BLaER1 treated with 17β-estradiol and CSF1 and Interleukin-3, amounts not matched to agents 10 nM and 100 nM (cell line): Measurements from ENCODE around the gene MGA.

ENCODE experiments used
- H3K27ac ChIP-seq, 11 experiments: shearing (Covaris generic); formaldehyde crosslinking; 2 replicates each; pipeline ENCODE4 v1.8.1; 2022
- H3K27me3 ChIP-seq, 11 experiments: shearing (Covaris generic); formaldehyde crosslinking; 2 replicates each; pipeline ENCODE4 v1.8.1; 2022
- H3K36me3 ChIP-seq, 11 experiments: shearing (Covaris generic); formaldehyde crosslinking; 2 replicates each; pipeline ENCODE4 v1.8.1; 2022
- H3K4me1 ChIP-seq, 10 experiments: shearing (Covaris generic); formaldehyde crosslinking; 2 replicates each; pipeline ENCODE4 v1.8.1; 2022
- H3K4me2 ChIP-seq, 11 experiments: shearing (Covaris generic); formaldehyde crosslinking; 2 replicates each; pipeline ENCODE4 v1.8.1; 2022
- H3K4me3 ChIP-seq, 10 experiments: shearing (Covaris generic); formaldehyde crosslinking; 2 replicates each; pipeline ENCODE4 v1.8.1; 2022
- H3K9ac ChIP-seq, 11 experiments: shearing (Covaris generic); formaldehyde crosslinking; 2 replicates each; pipeline ENCODE4 v1.8.1; 2022
- H3K9me3 ChIP-seq, 11 experiments: shearing (Covaris generic); formaldehyde crosslinking; replicated peaks in 1 of 11; 2 replicates each; pipeline ENCODE4 v1.8.1; 2022
- H4K20me1 ChIP-seq, 11 experiments: shearing (Covaris generic); formaldehyde crosslinking; 2 replicates each; pipeline ENCODE4 v1.8.1; 2022
- Cebpa-rat ChIP-seq, 11 experiments: shearing (Covaris generic); IDR thresholded peaks; 2 replicates each; pipeline ENCODE4 v1.8.1; 2022

The MGA gene

DNA sequence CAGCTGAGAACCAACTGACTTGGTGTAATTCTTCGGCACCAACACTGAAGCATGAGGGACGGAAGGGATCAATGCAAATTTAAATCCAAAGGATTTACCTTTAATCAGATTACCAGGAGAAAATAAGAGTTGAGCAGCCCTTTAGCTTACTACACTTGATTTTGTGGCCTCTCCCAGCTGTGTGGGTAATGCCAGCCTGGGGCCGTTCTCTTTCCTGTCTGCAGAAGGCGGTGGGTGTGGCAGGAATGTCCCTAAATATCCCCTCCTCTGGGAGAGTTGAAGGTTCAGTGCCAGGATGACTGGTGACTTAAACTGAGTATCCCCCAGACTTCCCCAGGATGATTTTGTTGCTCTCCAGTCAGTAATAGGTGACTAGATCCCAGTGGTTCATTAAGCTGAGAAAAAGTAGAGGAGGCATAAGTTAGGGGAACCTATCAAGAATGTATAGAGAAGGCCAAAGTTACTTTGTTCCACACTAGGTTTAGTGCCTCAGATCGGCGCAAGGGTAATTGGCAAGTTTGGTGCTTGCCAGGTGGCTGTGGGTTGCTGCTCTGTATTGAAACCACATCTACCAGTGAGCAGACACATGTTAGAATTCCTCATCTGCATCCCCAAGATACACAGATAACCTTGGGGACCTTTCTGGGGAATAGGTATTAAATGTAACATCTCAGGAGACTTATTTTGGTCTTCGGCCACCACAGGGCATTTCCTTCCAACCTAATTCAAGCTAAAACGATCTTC is 137.2 kb downstream of the MGA start:
- no peaks in the 10 kb centered on the region for H3K27me3 ChIP-seq
- H3K4me2 ChIP-seq: peak overlapping the region; percentile 61 to 88 (median 79)
- H3K9me3 ChIP-seq: peaks cover 0 to 20% (median 18%) of the 10 kb centered on the region in 11 experiments; a peak in 17 of 22 replicates
- H3K27ac ChIP-seq: no peak overlapping the region
- H4K20me1 ChIP-seq: peaks cover 0 to 10% (median 0%) of the 10 kb centered on the region in 11 experiments; a peak in 4 of 22 replicates
- H3K9ac ChIP-seq: peak overlapping the region in 4 of 11 experiments; percentile 2 to 16 (median 6); a peak in 2 of 22 replicates
- no peak for TF ChIP-seq Cebpa-rat (IDR thresholded peaks at IDR 0.05)
- H3K4me3 ChIP-seq: no peak overlapping the region
- H3K4me1 ChIP-seq: peaks cover 31 to 73% (median 64%) of the 10 kb centered on the region in 10 experiments
- H3K36me3 ChIP-seq: peaks cover 21 to 31% (median 27%) of the 10 kb centered on the region in 11 experiments

DNA sequence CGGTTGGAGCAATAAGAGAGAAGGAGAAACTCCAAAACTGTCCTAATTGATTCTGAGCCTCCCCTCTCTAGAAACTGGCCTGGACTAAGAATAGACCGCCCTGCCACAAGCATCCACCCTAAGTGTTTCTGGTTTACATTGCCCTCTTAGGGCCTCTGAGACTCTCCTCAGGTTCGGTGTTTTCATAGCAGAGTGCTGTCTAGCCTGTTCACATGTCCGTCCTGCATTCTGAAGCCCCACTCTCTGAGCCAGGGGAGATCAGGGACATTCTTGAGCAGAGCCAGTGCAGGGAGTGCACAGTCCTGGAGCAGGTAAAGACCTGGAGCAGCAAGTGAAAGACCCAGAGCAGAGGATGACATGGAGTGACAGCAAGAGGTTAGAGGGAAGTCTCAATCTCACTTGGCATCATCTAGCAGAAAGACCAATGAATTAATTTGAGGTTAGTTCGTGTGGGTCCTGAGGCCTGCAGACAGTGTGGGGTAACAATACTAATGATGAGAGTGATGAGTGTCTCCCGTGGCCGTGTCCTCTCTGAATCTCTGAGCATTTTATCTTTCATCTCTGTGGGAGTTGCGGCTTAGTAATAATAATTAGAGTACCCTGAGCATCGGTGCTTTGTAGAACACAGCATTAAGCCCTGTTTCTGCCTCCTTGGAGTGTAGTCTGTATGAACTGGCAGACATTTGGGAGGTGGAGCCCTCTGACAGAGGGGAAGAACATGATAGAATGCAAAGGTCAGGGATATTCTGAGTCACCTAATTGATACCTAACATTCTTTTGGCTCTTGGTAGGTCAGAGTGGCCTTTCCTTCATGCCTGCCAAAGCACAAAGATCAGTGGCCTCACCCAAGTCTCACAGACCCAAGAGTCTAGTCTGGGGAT is 138.6 kb downstream of the MGA start:
- H3K4me1 ChIP-seq: peaks cover 31 to 58% (median 55%) of the 10 kb centered on the region in 10 experiments
- H4K20me1 ChIP-seq: peaks cover 0 to 10% (median 0%) of the 10 kb centered on the region in 11 experiments; a peak in 4 of 22 replicates

GRCh38 chr15:41799488-41799805 is 139.2 kb downstream of the MGA start:
- Histone ChIP-seq H3K4me1 (peaks cover 32 to 57% (median 53%) of the 10 kb centered on the region in 10 experiments), H3K27me3 (no peaks in the 10 kb centered on the region), H3K27ac (no peak overlapping the region), H3K36me3 (peaks cover 21 to 38% (median 28%) of the 10 kb centered on the region in 11 experiments), H3K9me3 (peaks cover 0 to 20% (median 18%) of the 10 kb centered on the region in 11 experiments; a peak in 17 of 22 replicates), H3K4me2 (peak overlapping the region in 6 of 11 experiments; percentile 0 to 61 (median 34); a peak in 7 of 22 replicates), H3K4me3 (no peak overlapping the region), H4K20me1 (peaks cover 0 to 10% (median 0%) of the 10 kb centered on the region in 11 experiments; a peak in 4 of 22 replicates), H3K9ac (no peak overlapping the region)
- no peak for TF ChIP-seq Cebpa-rat (IDR thresholded peaks at IDR 0.05)

More for the DNA sequence above, 138.6 kb downstream of the MGA start:
- Histone ChIP-seq H3K9ac (0 out of 22 replicates have a peak overlapping the region, but pooled peaks of 1 of the 11 experiments have one; percentile 32), H3K4me3 (no peak overlapping the region), H3K9me3 (peaks cover 0 to 20% (median 18%) of the 10 kb centered on the region in 11 experiments; a peak in 17 of 22 replicates), H3K27me3 (no peaks in the 10 kb centered on the region), H3K36me3 (peaks cover 21 to 38% (median 28%) of the 10 kb centered on the region in 11 experiments), H3K4me2 (peak overlapping the region in 8 of 11 experiments; percentile 3 to 61 (median 32); a peak in 11 of 22 replicates), H3K27ac (no peak overlapping the region; a peak in 1 of 22 replicates)
- no peak for TF ChIP-seq Cebpa-rat (IDR thresholded peaks at IDR 0.05)

DNA sequence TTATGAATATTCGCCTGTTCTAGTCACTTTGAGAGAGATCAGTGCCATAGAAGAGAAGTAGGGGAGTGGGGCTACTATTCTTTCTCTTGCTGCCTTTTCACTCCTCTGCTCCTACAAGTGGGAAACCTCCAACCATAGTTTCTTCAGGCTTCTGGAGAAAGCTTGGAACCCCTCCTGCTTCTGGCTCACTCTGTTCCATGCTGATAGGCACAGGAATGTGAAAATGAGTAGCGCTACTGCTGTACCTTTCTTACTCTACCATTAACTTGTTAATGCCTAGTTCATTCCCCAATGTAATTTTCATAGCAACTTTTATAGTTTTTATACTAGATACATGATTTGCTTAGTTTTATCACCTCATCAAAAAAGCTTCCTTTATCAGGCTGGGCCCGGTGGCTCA is 141.0 kb downstream of the MGA start:
- Histone ChIP-seq H3K4me2 (no peak overlapping the region), H3K36me3 (peaks cover 21 to 38% (median 28%) of the 10 kb centered on the region in 11 experiments), H4K20me1 (peaks cover 0 to 15% (median 0%) of the 10 kb centered on the region in 11 experiments; a peak in 4 of 22 replicates), H3K4me3 (no peak overlapping the region), H3K27me3 (no peaks in the 10 kb centered on the region), H3K27ac (no peak overlapping the region), H3K9ac (no peak overlapping the region), H3K4me1 (peaks cover 23 to 57% (median 52%) of the 10 kb centered on the region in 10 experiments), H3K9me3 (peaks cover 0 to 20% (median 18%) of the 10 kb centered on the region in 11 experiments; a peak in 17 of 22 replicates)
- no peak for TF ChIP-seq Cebpa-rat (IDR thresholded peaks at IDR 0.05)

- Histone ChIP-seq H3K27ac (no peak overlapping the region), H3K9ac (no peak overlapping the region), H3K4me2 (no peak overlapping the region)
These were observed 141.7 kb downstream of the MGA start for GRCh38 chr15:41801850-41802455.

DNA sequence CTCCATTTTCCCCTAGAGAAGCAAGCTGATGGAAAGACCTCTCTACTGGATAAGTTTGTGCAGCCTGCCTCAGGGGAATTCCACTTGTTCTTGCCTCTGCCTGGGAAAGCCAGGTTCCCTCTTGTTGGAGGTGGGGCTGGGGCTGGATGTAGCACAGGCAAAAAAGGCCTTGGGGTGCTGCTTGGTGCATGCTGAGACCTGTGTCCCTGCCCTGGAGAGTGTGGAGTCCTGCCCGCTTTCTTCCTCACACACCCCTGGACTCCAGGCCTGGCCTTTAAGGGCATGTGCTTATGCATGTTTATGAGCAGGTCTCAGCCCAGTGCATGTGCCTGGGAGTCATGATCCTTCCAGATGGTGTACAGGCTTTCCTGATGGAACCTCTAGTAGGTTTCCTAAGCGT is 144.2 kb downstream of the MGA start:
- peaks cover 13 to 43% (median 36%) of the 10 kb centered on the region in 10 experiments for H3K4me1 ChIP-seq
- H3K9ac ChIP-seq: peak overlapping the region in 2 of 11 experiments; percentile 4 to 29; a peak in 2 of 22 replicates
- peaks cover 0 to 20% (median 18%) of the 10 kb centered on the region in 11 experiments; a peak in 17 of 22 replicates for H3K9me3 ChIP-seq
- no peak overlapping the region for H3K4me3 ChIP-seq
- peak overlapping the region in 2 of 11 experiments; percentile 3 to 4; a peak in 2 of 22 replicates for H3K27ac ChIP-seq
- no peaks in the 10 kb centered on the region for H3K27me3 ChIP-seq
- peaks cover 0 to 9% (median 0%) of the 10 kb centered on the region in 11 experiments; a peak in 2 of 22 replicates for H4K20me1 ChIP-seq
- peak overlapping the region in 9 of 11 experiments; percentile 37 to 68 (median 53); a peak in 17 of 22 replicates for H3K4me2 ChIP-seq
- no peak for TF ChIP-seq Cebpa-rat (IDR thresholded peaks at IDR 0.05)
- H3K36me3 ChIP-seq: peaks cover 24 to 37% (median 28%) of the 10 kb centered on the region in 11 experiments

More at GRCh38 chr15:41801850-41802455, 141.7 kb downstream of the MGA start:
- Histone ChIP-seq H3K4me1 (peaks cover 15 to 56% (median 51%) of the 10 kb centered on the region in 10 experiments), H4K20me1 (peaks cover 0 to 15% (median 0%) of the 10 kb centered on the region in 11 experiments; a peak in 4 of 22 replicates), H3K9me3 (peaks cover 0 to 20% (median 18%) of the 10 kb centered on the region in 11 experiments; a peak in 17 of 22 replicates), H3K27me3 (no peaks in the 10 kb centered on the region), H3K36me3 (peaks cover 21 to 38% (median 28%) of the 10 kb centered on the region in 11 experiments), H3K4me3 (no peak overlapping the region)
- TF ChIP-seq Cebpa-rat (IDR thresholded peaks at IDR 0.05): no peak

DNA sequence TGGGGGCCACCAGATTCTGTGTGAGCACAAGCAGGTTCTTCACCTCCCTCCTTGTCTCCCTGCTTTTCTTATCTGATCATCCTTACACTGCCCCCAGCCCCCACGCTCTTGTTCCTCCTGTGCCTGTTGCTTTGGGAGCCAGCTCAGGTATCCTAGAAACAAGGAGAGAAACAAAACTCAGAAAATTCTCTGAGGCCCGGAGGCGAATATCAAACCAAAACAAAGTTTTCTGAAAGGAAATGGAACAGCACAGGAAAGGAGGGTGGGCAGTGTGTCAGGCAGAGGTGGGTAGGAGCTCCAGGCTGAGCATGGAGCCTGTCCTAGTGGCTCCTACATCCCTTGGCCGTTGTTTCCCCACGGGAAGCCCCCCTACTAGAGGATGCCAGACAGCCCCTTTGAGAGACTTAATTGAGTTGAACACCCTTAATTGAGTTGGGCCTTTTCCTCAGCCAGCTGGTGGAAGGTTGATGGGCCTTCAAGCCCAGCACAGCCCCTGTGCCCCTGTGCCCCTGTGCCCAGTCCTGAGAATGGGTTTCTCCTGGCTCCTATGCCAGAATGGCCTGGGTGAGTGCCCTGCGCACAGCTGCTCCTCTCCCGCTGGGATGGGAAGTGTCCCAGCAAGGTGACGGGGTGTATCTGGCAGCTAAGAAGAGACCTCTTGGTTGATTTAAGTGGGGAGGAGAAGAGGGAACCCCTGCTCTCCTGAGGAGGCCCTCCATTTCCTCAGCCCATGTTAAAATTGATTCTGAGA is 144.9 kb downstream of the MGA start:
- H4K20me1 ChIP-seq: 0 out of 22 replicates have a peak, but pooled peaks cover 0 to 6% (median 0%) of the 10 kb centered on the region in 11 experiments
- peak overlapping the region in 6 of 11 experiments; percentile 3 to 30 (median 10); a peak in 7 of 22 replicates for H3K27ac ChIP-seq
- H3K4me2 ChIP-seq: peak overlapping the region in 10 of 11 experiments; percentile 19 to 68 (median 52); a peak in 19 of 22 replicates
- H3K27me3 ChIP-seq: no peaks in the 10 kb centered on the region
- H3K36me3 ChIP-seq: peaks cover 21 to 29% (median 25%) of the 10 kb centered on the region in 11 experiments
- peaks cover 0 to 20% (median 18%) of the 10 kb centered on the region in 11 experiments; a peak in 17 of 22 replicates for H3K9me3 ChIP-seq
- peak overlapping the region in 4 of 11 experiments; percentile 4 to 29 (median 14); a peak in 3 of 22 replicates for H3K9ac ChIP-seq
- no peak for TF ChIP-seq Cebpa-rat (IDR thresholded peaks at IDR 0.05)
- H3K4me1 ChIP-seq: peaks cover 20 to 47% (median 40%) of the 10 kb centered on the region in 10 experiments
- H3K4me3 ChIP-seq: no peak overlapping the region
